ENCODE measurements around the gene PAM. TPM values are rescaled to one million over a fixed set of nuclear protein-coding genes. Genes with fewer than 3 reads are reported as not detected.

Gene PAM
- total RNA-seq, 1 donor from 2014 or later = 205 TPM

- DNase-seq (ENCODE audit: low read depth in 2 of 2) = no peak
Observed at GRCh38 chr5:102813740-102814139, 58.6 kb downstream of the PAM start.

GRCh38 chr5:102815084-102815483, 60.0 kb downstream of the PAM start:
- DNase-seq (ENCODE audit: low read depth in 2 of 2) = no peak

- peak; percentile 37 to 83 for DNase-seq (ENCODE audit: low read depth in 2 of 2)
Observed at GRCh38 chr5:102815540-102816332, 60.6 kb downstream of the PAM start.

- DNase-seq (ENCODE audit: low read depth in 2 of 2) = no peak
Observed at GRCh38 chr5:102818345-102818744, 63.2 kb downstream of the PAM start.

GRCh38 chr5:102818934-102819333, 63.8 kb downstream of the PAM start:
- no peak for DNase-seq (ENCODE audit: low read depth in 2 of 2)

- DNase-seq (ENCODE audit: low read depth in 2 of 2) = no peak
Observed at GRCh38 chr5:102819634-102820033, 64.5 kb downstream of the PAM start.

- peak in 1 of 2 donors; percentile 63 for DNase-seq (ENCODE audit: low read depth in 2 of 2)
Observed at GRCh38 chr5:102823441-102823874, 68.4 kb downstream of the PAM start.

- DNase-seq (ENCODE audit: low read depth in 2 of 2) = peak in 1 of 2 donors; percentile 10
Observed at GRCh38 chr5:102826629-102827028, 71.5 kb downstream of the PAM start.

- DNase-seq (ENCODE audit: low read depth in 2 of 2) = no peak
Observed at GRCh38 chr5:102830241-102830640, 75.1 kb downstream of the PAM start.

GRCh38 chr5:102832445-102832844, 77.3 kb downstream of the PAM start:
- no peak for DNase-seq (ENCODE audit: low read depth in 2 of 2)

- no peak for DNase-seq (ENCODE audit: low read depth in 2 of 2)
Observed at GRCh38 chr5:102833146-102833545, 78.0 kb downstream of the PAM start.

- DNase-seq (ENCODE audit: low read depth in 2 of 2) = no peak
Observed at GRCh38 chr5:102834438-102834964, 79.4 kb downstream of the PAM start.

- DNase-seq (ENCODE audit: low read depth in 2 of 2) = no peak
Observed at GRCh38 chr5:102835717-102836116, 80.6 kb downstream of the PAM start.

- DNase-seq (ENCODE audit: low read depth in 2 of 2) = no peak
Observed at GRCh38 chr5:102841021-102841420, 85.9 kb downstream of the PAM start.

- DNase-seq (ENCODE audit: low read depth in 2 of 2) = no peak
Observed at GRCh38 chr5:102843997-102844396, 88.9 kb downstream of the PAM start.

GRCh38 chr5:102845041-102845440, 89.9 kb downstream of the PAM start:
- no peak for DNase-seq (ENCODE audit: low read depth in 2 of 2)

GRCh38 chr5:102850503-102850902, 95.4 kb downstream of the PAM start:
- no peak for DNase-seq (ENCODE audit: low read depth in 2 of 2)

- DNase-seq (ENCODE audit: low read depth in 2 of 2) = peak in 1 of 2 donors; percentile 52
Observed at GRCh38 chr5:102853680-102854079, 98.6 kb downstream of the PAM start.

- no peak for DNase-seq (ENCODE audit: low read depth in 2 of 2)
Observed at GRCh38 chr5:102855681-102856388, 100.7 kb downstream of the PAM start.

GRCh38 chr5:102856389-102856777, 101.3 kb downstream of the PAM start:
- peak in 1 of 2 donors; percentile 37 for DNase-seq (ENCODE audit: low read depth in 2 of 2)

GRCh38 chr5:102857076-102857818, 102.1 kb downstream of the PAM start:
- DNase-seq (ENCODE audit: low read depth in 2 of 2) = no peak

- no peak for DNase-seq (ENCODE audit: low read depth in 2 of 2)
Observed at GRCh38 chr5:102858221-102858620, 103.1 kb downstream of the PAM start.

All from dermis microvascular lymphatic vessel endothelial cell (primary cell).